ENCODE measurements around the gene MAP2K1. TPM values are rescaled to one million over a fixed set of nuclear protein-coding genes. Genes with fewer than 3 reads are reported as not detected.

MAP2K1 gene
- total and polyA plus RNA-seq, 2 of the 4 experiments (the other 2 are of a cell fraction): 34.7 to 37.8 TPM

GRCh38 chr15:66429546-66429945, 42.8 kb downstream of the MAP2K1 start:
- H3K18ac ChIP-seq (ENCODE audit: low read depth, low read length): no peak overlapping the region
- no peak overlapping the region for H3K4ac ChIP-seq (ENCODE audit: low read depth, low read length)
- no peak overlapping the region for H3K4me2 ChIP-seq (ENCODE audit: low read depth, low read length)
- WGBS, 2 experiments (ENCODE audit: extremely low coverage in 2 of 2, insufficient read length in 1 of 2): 90% methylated on average over 1 of the region's 7 CpGs; no CpG with 5 or more reads in 1 of the 2 experiments
- dilution Hi-C loops (cut with HindIII; ENCODE audit: low sequenced_read_pairs, unreplicated experiment): no loop called here
- H3K56ac ChIP-seq (ENCODE audit: extremely low read depth, insufficient read depth, low read length): no peak overlapping the region
- TF ChIP-seq RAD21 (IDR thresholded peaks at IDR 0.05; ENCODE audit: low read length): no peak
- TF ChIP-seq MXI1 (IDR thresholded peaks at IDR 0.05; ENCODE audit: borderline replicate concordance, low read depth, low read length): no peak
- TF ChIP-seq CEBPB (IDR thresholded peaks at IDR 0.05; ENCODE audit: low read depth, low read length): no peak
- TF ChIP-seq POLR2A (IDR thresholded peaks at IDR 0.05; ENCODE audit: low read depth, low read length): no peak
- no peak for TF ChIP-seq BHLHE40 (IDR thresholded peaks at IDR 0.05; ENCODE audit: low read depth, low read length)
- peaks cover 61% of the 10 kb centered on the region for H4K20me1 ChIP-seq (ENCODE audit: insufficient read depth, low read length)
- H3K27me3 ChIP-seq (ENCODE audit: control insufficient read depth, insufficient read depth, low read length): no peaks in the 10 kb centered on the region
- no peak overlapping the region for H3K9ac ChIP-seq (ENCODE audit: low read depth, low read length)
- DNase-seq (no peak), ATAC-seq (ENCODE audit: low read depth) (no peak)
- H2BK120ac ChIP-seq (ENCODE audit: low read depth, low read length): no peak overlapping the region
- H2BK20ac ChIP-seq (ENCODE audit: low read depth, low read length): no peak overlapping the region
- intact Hi-C loops (cut with micrococcal nuclease): no loop called here
- ChIA-PET POLR2A (ENCODE audit: unreplicated experiment) (no interaction called here), CTCF (no interaction called here)
- no peaks in the 10 kb centered on the region for H3K36me3 ChIP-seq (ENCODE audit: control insufficient read depth, insufficient read depth, low read length)
- H3K9me3 ChIP-seq (ENCODE audit: control insufficient read depth, insufficient read depth, low read length): no peaks in the 10 kb centered on the region
- H2BK5ac ChIP-seq (ENCODE audit: low read depth, low read length, poor library complexity, severe bottlenecking): no peak overlapping the region
- no peak overlapping the region for H4K8ac ChIP-seq (ENCODE audit: low read depth in 2 of 2, low read length in 2 of 2)
- BruUV-seq (replicated peaks): no TSS peak
- H2AK9ac ChIP-seq (replicated peaks; ENCODE audit: low read depth, low read length, poor library complexity): no peak overlapping the region
- H2AK5ac ChIP-seq (ENCODE audit: low read depth, low read length): no peak overlapping the region
- no peak overlapping the region for H3K27ac ChIP-seq (ENCODE audit: insufficient read depth, low read length)
- H4K91ac ChIP-seq (ENCODE audit: insufficient read depth, low read depth, low read length): no peak overlapping the region
- no peak overlapping the region for H3K4me3 ChIP-seq (ENCODE audit: insufficient read depth, low read depth, low read length)
- no peak overlapping the region for H3K14ac ChIP-seq (replicated peaks; ENCODE audit: low read depth, low read length)
- H4K5ac ChIP-seq (ENCODE audit: low read depth, low read length): no peak overlapping the region
- peaks cover 50 to 78% of the 10 kb centered on the region in 2 experiments for H3K79me1 ChIP-seq (ENCODE audit: low read depth in 1 of 2, low read length in 2 of 2)
- H2AFZ ChIP-seq (replicated peaks; ENCODE audit: low read length, poor library complexity): no peak overlapping the region
- H3K23ac ChIP-seq (ENCODE audit: low read depth, low read length): no peak overlapping the region
- in situ Hi-C loops (cut with MboI; ENCODE audit: low sequenced_read_pairs): no loop called here
- no peak overlapping the region for H2BK15ac ChIP-seq (ENCODE audit: low read depth, low read length)
- peaks cover 6% of the 10 kb centered on the region for H3K9me1 ChIP-seq (ENCODE audit: insufficient read depth, low read length)
- H3K4me1 ChIP-seq (ENCODE audit: control insufficient read depth, insufficient read depth, low read length): no peaks in the 10 kb centered on the region

All from IMR-90 (cell line).